GM12878 (cell line): ENCODE results near the gene OR1J1. TPM values are rescaled to one million over a fixed set of nuclear protein-coding genes. Genes with fewer than 3 reads are reported as not detected.

Experiments
- ATAC-seq: fragments of 200-7000 bp; cut with Tn5 transposase; 3 replicates; pipeline ENCODE4 v1.9.1; 2020; ENCODE audit warnings: mild to moderate bottlenecking, moderate library complexity
- BruUV-seq: library from RNA; stranded (reverse); fragments of 400-500 nt; replicated peaks from 2 replicates; lab custom pipeline; 2021; lab: Mats Ljungman, UMichigan
- CTCF ChIA-PET: fragments of 300-600 bp; sonication (Branson Sonifier 250); formaldehyde crosslinking; extraction: SDS; loops from one replicate; lab custom pipeline; 2021; ENCODE audit warnings: inconsistent platforms; lab: Yijun Ruan, JAX
- POLR2A ChIA-PET: fragments of 350-600 bp; formaldehyde crosslinking; extraction: SDS; loops from one replicate; lab custom pipeline; 2021; ENCODE audit warnings: inconsistent platforms; lab: Charles Lee
- RAD21 ChIA-PET: fragments of 300-600 bp; sonication (Branson Sonifier 250); formaldehyde crosslinking; loops from one replicate; lab custom pipeline; 2023; ENCODE audit warnings: antibody characterized with exemption; ENCODE audit not compliant: unreplicated experiment; lab: Charles Lee
- SMC1A ChIA-PET: fragments of 300-600 bp; sonication (Branson Sonifier 250); formaldehyde crosslinking; loops from one replicate; lab custom pipeline; 2023; ENCODE audit not compliant: unreplicated experiment, uncharacterized antibody; lab: Charles Lee
- DNase-seq: peaks from one replicate; pipeline ENCODE4 v3.0.0-alpha.2; 2011; ENCODE audit warnings: low read depth, low spot score
- FAIRE-seq: peaks from 3 replicates; lab custom pipeline; 2011; peaks lifted over from hg19 to GRCh38; lab: Jason Lieb, UNC
- H2AFZ ChIP-seq: 2 replicates; pipeline ENCODE4 v1.6.0; 2011; ENCODE audit warnings: low read depth, low read length, control low read depth; ENCODE audit not compliant: control insufficient read depth
- H3K27ac ChIP-seq: 2 replicates; pipeline ENCODE4 v1.5.1; 2011; ENCODE audit warnings: control low read depth; ENCODE audit not compliant: control insufficient read depth, insufficient read depth
- H3K27me3 ChIP-seq, 2 experiments: replicated peaks in 1 of 2; 2 replicates each; pipeline versions ENCODE4 v1.6.0 to v1.6.1; 2011; ENCODE audit warnings: low read length in 1 of 2; ENCODE audit not compliant: control insufficient read depth in 2 of 2, insufficient read depth in 2 of 2
- H3K36me3 ChIP-seq, 2 experiments: 2 replicates each; pipeline ENCODE4 v1.5.1; 2011; ENCODE audit warnings: low read length in 1 of 2; ENCODE audit not compliant: control insufficient read depth in 2 of 2, insufficient read depth in 2 of 2
- H3K4me1 ChIP-seq: 2 replicates; pipeline ENCODE4 v1.6.1; 2011; ENCODE audit warnings: mild to moderate bottlenecking, low read length, moderate library complexity, mixed read lengths; ENCODE audit not compliant: control insufficient read depth, insufficient read depth
- H3K4me2 ChIP-seq: 2 replicates; pipeline ENCODE4 v1.6.0; 2011; ENCODE audit warnings: control low read depth; ENCODE audit not compliant: control insufficient read depth, insufficient read depth
- H3K4me3 ChIP-seq: fragments of 200-600 bp; sonication (generic); 2 replicates; pipeline ENCODE4 v1.5.1; 2016
- H3K79me2 ChIP-seq: 2 replicates; pipeline ENCODE4 v1.6.0; 2011; ENCODE audit warnings: low read length; ENCODE audit not compliant: control insufficient read depth, insufficient read depth
- H3K9ac ChIP-seq: 2 replicates; pipeline ENCODE4 v1.8.0; 2011; ENCODE audit warnings: low read length, control low read depth, mixed read lengths; ENCODE audit not compliant: control insufficient read depth, insufficient read depth
- H3K9me3 ChIP-seq: replicated peaks from 3 replicates; pipeline ENCODE4 v1.5.1; 2011; ENCODE audit warnings: mild to moderate bottlenecking, low read length; ENCODE audit not compliant: control insufficient read depth, insufficient read depth
- H4K20me1 ChIP-seq: 2 replicates; pipeline ENCODE4 v1.6.0; 2011; ENCODE audit not compliant: control insufficient read depth, insufficient read depth
- ATF7 ChIP-seq: fragments of 450-650 bp; IDR thresholded peaks from 2 replicates; pipeline ENCODE4 v1.6.1; 2016; ENCODE audit warnings: low read depth, mild to moderate bottlenecking
- BMI1 ChIP-seq: fragments of 450-650 bp; IDR thresholded peaks from 2 replicates; pipeline ENCODE4 v1.6.1; 2016; ENCODE audit warnings: mild to moderate bottlenecking, moderate library complexity, borderline replicate concordance
- HDAC6 ChIP-seq: fragments of 200-600 bp; sonication (generic); IDR thresholded peaks from one replicate; pipeline ENCODE4 v1.8.0; 2017; ENCODE audit warnings: antibody characterized with exemption; ENCODE audit not compliant: unreplicated experiment
- IKZF1 ChIP-seq: fragments of 450-650 bp; conservative IDR thresholded peaks from 2 replicates; pipeline ENCODE4 v1.6.1; 2017; ENCODE audit warnings: antibody characterized with exemption, mild to moderate bottlenecking
- IRF3 ChIP-seq: fragments of 450-650 bp; IDR thresholded peaks from 2 replicates; pipeline ENCODE4 v1.6.1; 2014; ENCODE audit warnings: mild to moderate bottlenecking
- JUND ChIP-seq: IDR thresholded peaks from 2 replicates; pipeline ENCODE4 v1.6.1; 2012; ENCODE audit warnings: low read depth, mild to moderate bottlenecking, low read length, improper control_type of control experiment, moderate library complexity
- KDM1A ChIP-seq: fragments of 200-600 bp; sonication (generic); IDR thresholded peaks from 2 replicates; pipeline ENCODE4 v1.6.1; 2016; ENCODE audit warnings: borderline replicate concordance
- MAX ChIP-seq: IDR thresholded peaks from 2 replicates; pipeline ENCODE4 v1.6.1; 2012; ENCODE audit warnings: low read depth, low read length, improper control_type of control experiment
- NBN ChIP-seq: fragments of 450-650 bp; IDR thresholded peaks from 2 replicates; pipeline ENCODE4 v1.6.1; 2016
- SREBF2 ChIP-seq: IDR thresholded peaks from 2 replicates; pipeline ENCODE4 v1.6.1; 2012; ENCODE audit warnings: mild to moderate bottlenecking, low read length
- TCF12 ChIP-seq: IDR thresholded peaks from 2 replicates; pipeline ENCODE4 v1.6.1; 2011; ENCODE audit warnings: low read depth, mild to moderate bottlenecking, low read length
- ZBTB11 ChIP-seq: fragments of 450-650 bp; formaldehyde crosslinking; IDR thresholded peaks from 2 replicates; pipeline ENCODE4 v1.5.0; 2022; ENCODE audit warnings: mild to moderate bottlenecking, missing genetic modification characterization
- ZBTB33 ChIP-seq: fragments of 450-650 bp; IDR thresholded peaks from 2 replicates; pipeline ENCODE4 v1.6.1; 2017; ENCODE audit warnings: mild to moderate bottlenecking
- ZNF274 ChIP-seq: IDR thresholded peaks from one replicate; pipeline ENCODE4 v1.8.0; 2011; ENCODE audit not compliant: insufficient read length, insufficient read depth
- ZNF592 ChIP-seq: fragments of 450-650 bp; IDR thresholded peaks from 2 replicates; pipeline ENCODE4 v1.6.1; 2017; ENCODE audit warnings: mild to moderate bottlenecking, moderate library complexity
- ZNF622 ChIP-seq: fragments of 450-650 bp; IDR thresholded peaks from 2 replicates; pipeline ENCODE4 v1.6.1; 2017; ENCODE audit warnings: mild to moderate bottlenecking, inconsistent platforms
- WGBS: methylation state at CpG from one replicate; pipeline ENCODE4 v1.1.6; 2016; ENCODE audit warnings: low lambda C conversion rate; ENCODE audit not compliant: insufficient replicate concordance, insufficient coverage; ENCODE audit errors: missing lambda C conversion rate; 5-methylcytosine and 5-hydroxymethylcytosine counted together
- in situ Hi-C: fragments of 300-500 bp; cut with MboI; formaldehyde crosslinking; loops from 9 replicates; pipeline ENCODE4 v1.14.3; 2018; ENCODE audit warnings: mixed read lengths
- intact Hi-C: fragments of 100-400 bp; cut with micrococcal nuclease; formaldehyde crosslinking; loops from one replicate; pipeline ENCODE4 v1.14.2; 2022; ENCODE audit not compliant: unreplicated experiment
- polyA plus RNA-seq, 11 experiments: library from polyadenylated mRNA; depleted of rRNA in 4 of 11; unstranded in 6 of 11; stranded (reverse) in 5 of 11; fragments of >200 nt; fragmentation: Nextera tagmentation in 4 of 11; fragmentation: Illumina TruSeq in 1 of 11; extraction: Ambion mirVana in 4 of 11; extraction: Trizol in 1 of 11; gene quantifications; 1 replicate in 1 of 11; 2 replicates in 10 of 11; pipeline versions ENCODE4 v1.2.1 to v1.2.3, GENCODE V29; 2011 to 2016; ENCODE audit warnings: inconsistent platforms in 2 of 11, missing spikeins in 2 of 11, low read depth in 1 of 11
- total RNA-seq, 4 experiments: library from RNA; depleted of rRNA in 3 of 4; stranded (reverse); fragments of >200 nt in 3 of 4; fragmentation: Illumina TruSeq in 1 of 4; extraction: Trizol in 1 of 4; gene quantifications; 2 replicates each; pipeline versions ENCODE4 v1.2.1 to v1.2.3, GENCODE V29; 2013 to 2021

The OR1J1 gene
- total and polyA plus RNA-seq, 10 of the 15 experiments (the other 5 are each of a cell fraction or from before 2014, with no cell fraction given) = 0.07 TPM; not detected in 9

DNA sequence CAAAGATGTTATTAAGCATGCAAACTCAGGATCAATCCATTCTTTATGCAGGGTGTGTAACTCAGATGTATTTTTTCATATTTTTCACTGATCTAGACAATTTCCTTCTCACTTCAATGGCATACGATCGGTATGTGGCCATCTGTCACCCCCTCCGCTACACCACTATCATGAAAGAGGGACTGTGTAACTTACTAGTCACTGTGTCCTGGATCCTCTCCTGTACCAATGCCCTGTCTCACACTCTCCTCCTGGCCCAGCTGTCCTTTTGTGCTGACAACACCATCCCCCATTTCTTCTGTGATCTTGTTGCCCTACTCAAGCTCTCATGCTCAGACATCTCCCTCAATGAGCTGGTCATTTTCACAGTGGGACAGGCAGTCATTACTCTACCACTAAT is 41.6 kb upstream of the OR1J1 start:
- POLR2A ChIA-PET = no interaction called here
- RAD21 ChIA-PET = no interaction called here
- no peak for DNase-seq
- no peak overlapping the region for H3K27ac ChIP-seq
- FAIRE-seq = no peak
- in situ Hi-C loops (no loop called here), intact Hi-C loops (no loop called here)
- H3K4me3 ChIP-seq = no peak overlapping the region
- no peak overlapping the region for H2AFZ ChIP-seq
- H3K27me3 ChIP-seq = no peaks in the 10 kb centered on the region
- no peaks in the 10 kb centered on the region for H3K9me3 ChIP-seq
- CTCF ChIA-PET = no interaction called here
- H3K4me2 ChIP-seq = no peak overlapping the region
- TF ChIP-seq HDAC6 (no peak), IRF3 (no peak), BMI1 (no peak), MAX (no peak), JUND (no peak), ATF7 (no peak), ZNF622 (no peak), ZNF274 (no peak), ZBTB11 (CRISPR knock-in tag) (no peak), ZNF592 (no peak), ZBTB33 (no peak), NBN (no peak), TCF12 (no peak), IKZF1 (no peak), SREBF2 (no peak), KDM1A (no peak)
- H3K79me2 ChIP-seq = no peaks in the 10 kb centered on the region
- no peaks in the 10 kb centered on the region for H3K4me1 ChIP-seq
- H4K20me1 ChIP-seq = no peaks in the 10 kb centered on the region
- ATAC-seq = no peak
- H3K36me3 ChIP-seq = no peaks in the 10 kb centered on the region
- SMC1A ChIA-PET = interaction anchor here (2.0 kb wide), 1 partner anchor 21 kb away, joined by 5 read pairs; no protein-coding TSS in a partner anchor
- no peak overlapping the region for H3K9ac ChIP-seq
- WGBS = 77% methylated on average over 3 of the region's 3 CpGs
- BruUV-seq = no TSS peak
